OCI-LY7 (cell line): ENCODE measurements around the gene ACE.

Source experiments
- CTCF ChIP-seq: fragments of 200-600 bp; sonication (generic); conservative IDR thresholded peaks from 2 replicates; pipeline ENCODE4 v1.5.1; 2014; ENCODE audit warnings: mild to moderate bottlenecking, antibody characterized with exemption, low read length, moderate library complexity, mixed read lengths
- EZH2phosphoT487 ChIP-seq: fragments of 200-600 bp; sonication (generic); IDR thresholded peaks from 2 replicates; pipeline ENCODE4 v1.6.1; 2018; ENCODE audit warnings: low read depth, borderline replicate concordance, mild to moderate bottlenecking, mixed run types, antibody characterized with exemption, low read length, moderate library complexity, mixed read lengths

GRCh38 chr17:63525190-63525946 lies 48.5 kb downstream of the ACE start:
- TF ChIP-seq CTCF (no peak), EZH2phosphoT487 (no peak)
